SK-N-SH (cell line): Measurements from ENCODE around the gene CYB561D2. TPM values are rescaled to one million over a fixed set of nuclear protein-coding genes. Genes with fewer than 3 reads are reported as not detected.

Experiments
- CTCF ChIA-PET: fragments of 300-600, 350-600 bp; formaldehyde crosslinking; extraction: SDS; loops from one replicate; lab custom pipeline; 2021; lab: Yijun Ruan, JAX
- POLR2A ChIA-PET: fragments of 350-600 bp; sonication (Branson Sonifier 250); formaldehyde crosslinking; extraction: SDS; loops from one replicate; lab custom pipeline; 2020; ENCODE audit warnings: antibody characterized with exemption, inconsistent platforms; lab: Yijun Ruan, JAX
- DNase-seq: peaks from one replicate; pipeline ENCODE4 v3.0.0; 2012
- H2AFZ ChIP-seq: fragments of 200-600 bp; sonication (generic); 2 replicates; pipeline ENCODE4 v1.8.1; 2016; ENCODE audit warnings: antibody characterized with exemption, mild to moderate bottlenecking, low read depth
- H3F3A ChIP-seq: fragments of 200-600 bp; sonication (generic); replicated peaks from 2 replicates; pipeline ENCODE3; 2016; ENCODE audit warnings: antibody characterized with exemption, mild to moderate bottlenecking; ENCODE audit not compliant: insufficient read depth
- H3K27ac ChIP-seq, 2 experiments: fragments of 200-500 bp in 1 of 2; fragments of 200-600 bp in 1 of 2; sonication (Bioruptor generic) in 1 of 2; sonication (generic), shearing (Covaris generic) in 1 of 2; 2 replicates each; pipeline versions ENCODE4 v1.5.1 to v1.6.1; 2014 to 2016; ENCODE audit warnings: low read depth in 2 of 2, inconsistent platforms in 1 of 2, low read length in 1 of 2, mild to moderate bottlenecking in 1 of 2, mixed read lengths in 1 of 2
- H3K27me3 ChIP-seq: fragments of 200-600 bp; sonication (generic), shearing (Covaris generic); 2 replicates; pipeline ENCODE4 v1.6.1; 2016; ENCODE audit warnings: mixed run types; ENCODE audit not compliant: insufficient read depth
- H3K36me3 ChIP-seq, 2 experiments: fragments of 200-500 bp in 1 of 2; fragments of 200-600 bp in 1 of 2; sonication (Bioruptor generic) in 1 of 2; sonication (generic) in 1 of 2; replicated peaks in 1 of 2; 2 replicates each; pipeline versions ENCODE3 to v1.5.1; 2014 to 2016; ENCODE audit warnings: low read length in 1 of 2, mild to moderate bottlenecking in 1 of 2; ENCODE audit not compliant: insufficient read depth in 2 of 2, control insufficient read depth in 1 of 2
- H3K4me1 ChIP-seq, 2 experiments: fragments of 200-500 bp in 1 of 2; fragments of 200-600 bp in 1 of 2; sonication (Bioruptor generic) in 1 of 2; sonication (generic), shearing (Covaris generic) in 1 of 2; 2 replicates each; pipeline versions ENCODE4 v1.5.1 to v1.6.1; 2014 to 2016; ENCODE audit warnings: low read depth in 1 of 2, low read length in 1 of 2, mixed run types in 1 of 2; ENCODE audit not compliant: insufficient read depth in 2 of 2, control insufficient read depth in 1 of 2
- H3K4me2 ChIP-seq: fragments of 200-600 bp; sonication (generic), shearing (Covaris generic); 2 replicates; pipeline ENCODE4 v1.6.1; 2017; ENCODE audit warnings: mixed run types
- H3K4me3 ChIP-seq, 2 experiments: fragments of 200-500 bp in 1 of 2; fragments of 200-600 bp in 1 of 2; sonication (Bioruptor generic) in 1 of 2; sonication (generic), shearing (Covaris generic) in 1 of 2; 2 replicates each; pipeline versions ENCODE4 v1.5.1 to v1.8.1; 2014 to 2016; ENCODE audit warnings: low read depth in 2 of 2, inconsistent platforms in 1 of 2, low read length in 1 of 2, mild to moderate bottlenecking in 1 of 2, mixed read lengths in 1 of 2, moderate library complexity in 1 of 2
- H3K79me2 ChIP-seq: fragments of 200-600 bp; sonication (generic); 2 replicates; pipeline ENCODE4 v1.8.1; 2017; ENCODE audit warnings: mild to moderate bottlenecking; ENCODE audit not compliant: insufficient read depth
- H3K9ac ChIP-seq: fragments of 200-600 bp; sonication (generic); 2 replicates; pipeline ENCODE4 v1.6.1; 2017; ENCODE audit warnings: mixed run types
- H3K9me2 ChIP-seq: fragments of 200-600 bp; sonication (generic); 2 replicates; pipeline ENCODE4 v1.6.1; 2017; ENCODE audit warnings: mixed run types
- H3K9me3 ChIP-seq: fragments of 200-600 bp; sonication (generic); 2 replicates; pipeline ENCODE4 v1.6.1; 2017; ENCODE audit warnings: mixed run types, mild to moderate bottlenecking, moderate library complexity
- H4K20me1 ChIP-seq: fragments of 200-600 bp; sonication (generic); 2 replicates; pipeline ENCODE4 v1.6.1; 2017; ENCODE audit warnings: mild to moderate bottlenecking, mixed run types; ENCODE audit not compliant: insufficient read depth
- CHD2 ChIP-seq: fragments of 150-350 bp; IDR thresholded peaks from 2 replicates; pipeline ENCODE4 v1.6.1; 2018; ENCODE audit warnings: low read length; ENCODE audit not compliant: partially characterized antibody
- EP300 ChIP-seq, 2 experiments: IDR thresholded peaks; 2 replicates each; pipeline versions ENCODE4 v1.4.0 to v1.6.1; 2012; ENCODE audit warnings: borderline replicate concordance in 1 of 2, low read depth in 1 of 2, low read length in 1 of 2
- EZH2phosphoT487 ChIP-seq: fragments of 200-600 bp; sonication (generic); IDR thresholded peaks from 2 replicates; pipeline ENCODE4 v1.6.1; 2017; ENCODE audit warnings: low read depth, mixed run types, mild to moderate bottlenecking, antibody characterized with exemption, moderate library complexity, borderline replicate concordance
- MXI1 ChIP-seq: IDR thresholded peaks from 2 replicates; pipeline ENCODE4 v1.6.1; 2012; ENCODE audit warnings: mild to moderate bottlenecking, low read depth, low read length, improper control_type of control experiment
- NFIC ChIP-seq: IDR thresholded peaks from 2 replicates; pipeline ENCODE4 v1.4.0; 2012; ENCODE audit warnings: borderline replicate concordance
- RAD21 ChIP-seq: IDR thresholded peaks from 2 replicates; pipeline ENCODE4 v1.6.1; 2012; ENCODE audit warnings: mild to moderate bottlenecking, low read length
- SIN3A ChIP-seq: IDR thresholded peaks from 2 replicates; pipeline ENCODE4 v1.6.1; 2012; ENCODE audit warnings: low read depth, mild to moderate bottlenecking, low read length, moderate library complexity, borderline replicate concordance
- TAF1 ChIP-seq: IDR thresholded peaks from 2 replicates; pipeline ENCODE4 v1.6.1; 2012; ENCODE audit warnings: low read depth, mild to moderate bottlenecking, low read length, moderate library complexity, borderline replicate concordance
- TCF12 ChIP-seq: IDR thresholded peaks from 2 replicates; pipeline ENCODE4 v1.4.0; 2012
- TEAD4 ChIP-seq: IDR thresholded peaks from 2 replicates; pipeline ENCODE4 v1.4.0; 2012; ENCODE audit warnings: mild to moderate bottlenecking, borderline replicate concordance; ENCODE audit not compliant: insufficient read depth
- WGBS: methylation state at CpG from one replicate; pipeline ENCODE4 v1.1.6; 2017; ENCODE audit warnings: low lambda C conversion rate; 5-methylcytosine and 5-hydroxymethylcytosine counted together
- polyA plus RNA-seq, 3 experiments: library from polyadenylated mRNA; depleted of rRNA; stranded (reverse); fragments of >200 nt; gene quantifications; 2 replicates each; pipeline ENCODE4 v1.2.3, GENCODE V29; 2012
- TF ChIP-seq, protein P1 (sequence below): fragments of 150-350 bp; IDR thresholded peaks from 2 replicates; pipeline ENCODE4 v1.6.1; 2016; ENCODE audit warnings: mild to moderate bottlenecking, low read depth, low read length
- TF ChIP-seq, protein P2 (sequence below): IDR thresholded peaks from 2 replicates; pipeline ENCODE4 v1.4.0; 2012; ENCODE audit warnings: low read depth, borderline replicate concordance
- TF ChIP-seq, protein P3 (sequence below): IDR thresholded peaks from 2 replicates; pipeline ENCODE4; 2012
- TF ChIP-seq, protein P4 (sequence below): IDR thresholded peaks from 2 replicates; pipeline ENCODE4 v1.4.0; 2012; ENCODE audit warnings: low read depth
- TF ChIP-seq, protein P5 (sequence below): fragments of 200-600 bp; sonication (generic); IDR thresholded peaks from 2 replicates; pipeline ENCODE4 v1.6.1; 2017; ENCODE audit warnings: antibody characterized with exemption, mild to moderate bottlenecking, moderate library complexity

CYB561D2 gene
- polyA plus RNA-seq, 1 of the 3 experiments (the other 2 are of a cell fraction), result 40.7 TPM

DNA sequence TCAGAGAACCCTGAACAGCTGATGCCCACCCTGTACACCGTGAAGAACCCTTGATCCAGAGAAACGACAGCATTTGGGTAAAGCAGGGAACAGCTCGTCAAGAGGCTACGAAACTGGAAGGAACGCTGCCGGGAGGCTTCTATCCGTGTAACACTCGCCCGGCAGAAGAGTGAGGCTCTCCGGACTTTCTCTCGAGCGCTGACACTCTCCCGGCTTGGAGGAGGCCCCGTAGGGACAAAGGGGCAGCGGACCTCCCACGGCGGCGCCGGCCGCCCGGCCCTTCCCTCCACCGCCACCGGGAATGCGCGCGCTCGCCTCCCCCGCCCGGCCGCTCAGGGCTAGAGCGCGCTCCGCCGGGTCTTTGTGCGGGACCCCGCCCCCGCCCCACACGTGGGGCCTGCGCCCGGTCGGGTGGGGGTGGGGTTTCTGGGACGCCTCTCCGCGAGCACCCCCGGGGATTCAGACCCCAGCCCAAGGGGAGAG lies 29.8 kb upstream of the CYB561D2 start:
- TF ChIP-seq, protein P1, sequence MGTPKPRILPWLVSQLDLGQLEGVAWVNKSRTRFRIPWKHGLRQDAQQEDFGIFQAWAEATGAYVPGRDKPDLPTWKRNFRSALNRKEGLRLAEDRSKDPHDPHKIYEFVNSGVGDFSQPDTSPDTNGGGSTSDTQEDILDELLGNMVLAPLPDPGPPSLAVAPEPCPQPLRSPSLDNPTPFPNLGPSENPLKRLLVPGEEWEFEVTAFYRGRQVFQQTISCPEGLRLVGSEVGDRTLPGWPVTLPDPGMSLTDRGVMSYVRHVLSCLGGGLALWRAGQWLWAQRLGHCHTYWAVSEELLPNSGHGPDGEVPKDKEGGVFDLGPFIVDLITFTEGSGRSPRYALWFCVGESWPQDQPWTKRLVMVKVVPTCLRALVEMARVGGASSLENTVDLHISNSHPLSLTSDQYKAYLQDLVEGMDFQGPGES, result no peak
- TF ChIP-seq RAD21, result no peak
- TF ChIP-seq MXI1, result peak; percentile 85
- TF ChIP-seq, protein P2, sequence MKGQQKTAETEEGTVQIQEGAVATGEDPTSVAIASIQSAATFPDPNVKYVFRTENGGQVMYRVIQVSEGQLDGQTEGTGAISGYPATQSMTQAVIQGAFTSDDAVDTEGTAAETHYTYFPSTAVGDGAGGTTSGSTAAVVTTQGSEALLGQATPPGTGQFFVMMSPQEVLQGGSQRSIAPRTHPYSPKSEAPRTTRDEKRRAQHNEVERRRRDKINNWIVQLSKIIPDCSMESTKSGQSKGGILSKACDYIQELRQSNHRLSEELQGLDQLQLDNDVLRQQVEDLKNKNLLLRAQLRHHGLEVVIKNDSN, result peak; percentile 64; the same call in 1 of the 2 replicates
- peak; percentile 61; the same call in 1 of the 2 replicates for TF ChIP-seq SIN3A
- TF ChIP-seq, protein P3, sequence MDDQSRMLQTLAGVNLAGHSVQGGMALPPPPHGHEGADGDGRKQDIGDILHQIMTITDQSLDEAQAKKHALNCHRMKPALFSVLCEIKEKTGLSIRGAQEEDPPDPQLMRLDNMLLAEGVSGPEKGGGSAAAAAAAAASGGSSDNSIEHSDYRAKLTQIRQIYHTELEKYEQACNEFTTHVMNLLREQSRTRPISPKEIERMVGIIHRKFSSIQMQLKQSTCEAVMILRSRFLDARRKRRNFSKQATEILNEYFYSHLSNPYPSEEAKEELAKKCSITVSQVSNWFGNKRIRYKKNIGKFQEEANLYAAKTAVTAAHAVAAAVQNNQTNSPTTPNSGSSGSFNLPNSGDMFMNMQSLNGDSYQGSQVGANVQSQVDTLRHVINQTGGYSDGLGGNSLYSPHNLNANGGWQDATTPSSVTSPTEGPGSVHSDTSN, result no peak
- TF ChIP-seq TEAD4, result no peak
- no peak for TF ChIP-seq EP300 (IDR thresholded peaks at IDR 0.05; ENCODE audit: borderline replicate concordance in 1 of 2, low read depth in 1 of 2, low read length in 1 of 2)
- no peak for TF ChIP-seq TCF12
- 0 out of 2 replicates have a peak, but pooled peaks have one; percentile 22 for TF ChIP-seq TAF1
- peak; percentile 31 for TF ChIP-seq CHD2
- TF ChIP-seq EZH2phosphoT487, result no peak
- TF ChIP-seq, protein P4, sequence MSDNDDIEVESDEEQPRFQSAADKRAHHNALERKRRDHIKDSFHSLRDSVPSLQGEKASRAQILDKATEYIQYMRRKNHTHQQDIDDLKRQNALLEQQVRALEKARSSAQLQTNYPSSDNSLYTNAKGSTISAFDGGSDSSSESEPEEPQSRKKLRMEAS, result peak; percentile 58
- no peak for TF ChIP-seq NFIC
- TF ChIP-seq, protein P5, sequence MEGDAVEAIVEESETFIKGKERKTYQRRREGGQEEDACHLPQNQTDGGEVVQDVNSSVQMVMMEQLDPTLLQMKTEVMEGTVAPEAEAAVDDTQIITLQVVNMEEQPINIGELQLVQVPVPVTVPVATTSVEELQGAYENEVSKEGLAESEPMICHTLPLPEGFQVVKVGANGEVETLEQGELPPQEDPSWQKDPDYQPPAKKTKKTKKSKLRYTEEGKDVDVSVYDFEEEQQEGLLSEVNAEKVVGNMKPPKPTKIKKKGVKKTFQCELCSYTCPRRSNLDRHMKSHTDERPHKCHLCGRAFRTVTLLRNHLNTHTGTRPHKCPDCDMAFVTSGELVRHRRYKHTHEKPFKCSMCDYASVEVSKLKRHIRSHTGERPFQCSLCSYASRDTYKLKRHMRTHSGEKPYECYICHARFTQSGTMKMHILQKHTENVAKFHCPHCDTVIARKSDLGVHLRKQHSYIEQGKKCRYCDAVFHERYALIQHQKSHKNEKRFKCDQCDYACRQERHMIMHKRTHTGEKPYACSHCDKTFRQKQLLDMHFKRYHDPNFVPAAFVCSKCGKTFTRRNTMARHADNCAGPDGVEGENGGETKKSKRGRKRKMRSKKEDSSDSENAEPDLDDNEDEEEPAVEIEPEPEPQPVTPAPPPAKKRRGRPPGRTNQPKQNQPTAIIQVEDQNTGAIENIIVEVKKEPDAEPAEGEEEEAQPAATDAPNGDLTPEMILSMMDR, result no peak
- TF ChIP-seq, all 33 proteins: peak for 6
- H3K9me2 ChIP-seq, result no peaks in the 10 kb centered on the region
- DNase-seq, result peak; percentile 95
- peak overlapping the region; percentile 92 to 94 for H3K27ac ChIP-seq
- peak overlapping the region; percentile 92 to 94 for H3K4me3 ChIP-seq
- CTCF ChIA-PET, result interaction anchor here (0.5 to 6.0 kb wide), 14 partner anchors 14 to 222 kb away, joined by 3 to 60 read pairs (median 4); partner anchors contain the start of genes HYAL1, HYAL3, IFRD2 and NAA80
- WGBS, result 0% methylated on average over 14 of the region's 45 CpGs
- H3K9ac ChIP-seq, result peak overlapping the region; percentile 93
- H3K4me1 ChIP-seq, result peaks cover 0 to 40% of the 10 kb centered on the region in 2 experiments; a peak in 2 of 4 replicates
- POLR2A ChIA-PET, result interaction anchor here (0.6 to 1.8 kb wide), 6 partner anchors 14 to 29 kb away, joined by 3 to 5 read pairs (median 3); partner anchors contain the start of genes HYAL3, IFRD2 and NAA80
- peak overlapping the region; percentile 94 for H2AFZ ChIP-seq
- H3K36me3 ChIP-seq, result peaks cover 15 to 45% of the 10 kb centered on the region in 2 experiments
- peaks cover 10% of the 10 kb centered on the region for H3F3A ChIP-seq
- H3K4me2 ChIP-seq, result peak overlapping the region; percentile 80
- H3K27me3 ChIP-seq, result no peaks in the 10 kb centered on the region
- peaks cover 41% of the 10 kb centered on the region for H3K79me2 ChIP-seq
- no peaks in the 10 kb centered on the region for H4K20me1 ChIP-seq
- H3K9me3 ChIP-seq, result no peaks in the 10 kb centered on the region
